Glutamatergic neuron (in vitro differentiated cells): Measurements from ENCODE around the gene TBC1D2B. TPM values are rescaled to one million over a fixed set of nuclear protein-coding genes. Genes with fewer than 3 reads are reported as not detected.
"Not testable (repeated sequence)": the region's sequence is repeated elsewhere in the genome, so short reads cannot be mapped to it uniquely, and the experiment has no call there.

Experiments
- DNase-seq: peaks from one replicate; pipeline ENCODE4 v3.0.0; 2022
- H3K27ac Mint-ChIP-seq: one replicate; pipeline ENCODE4 v1.8.0; 2020; ENCODE audit warnings: mild to moderate bottlenecking, mixed read lengths, inconsistent platforms; ENCODE audit not compliant: unreplicated experiment
- H3K27me3 Mint-ChIP-seq: one replicate; pipeline ENCODE4 v1.8.0; 2020; ENCODE audit warnings: mild to moderate bottlenecking, moderate library complexity, mixed read lengths, inconsistent platforms; ENCODE audit not compliant: unreplicated experiment
- H3K36me3 Mint-ChIP-seq: one replicate; pipeline ENCODE4 v1.8.0; 2020; ENCODE audit warnings: mild to moderate bottlenecking, mixed read lengths, inconsistent platforms; ENCODE audit not compliant: unreplicated experiment
- H3K4me1 Mint-ChIP-seq: one replicate; pipeline ENCODE4 v1.8.0; 2020; ENCODE audit warnings: mild to moderate bottlenecking, low read depth, mixed read lengths, inconsistent platforms; ENCODE audit not compliant: unreplicated experiment
- H3K4me3 Mint-ChIP-seq: one replicate; pipeline ENCODE4 v1.8.0; 2020; ENCODE audit warnings: mild to moderate bottlenecking, mixed read lengths, inconsistent platforms; ENCODE audit not compliant: unreplicated experiment
- H3K9me3 Mint-ChIP-seq: one replicate; pipeline ENCODE4 v1.8.0; 2020; ENCODE audit warnings: mild to moderate bottlenecking, moderate library complexity, mixed read lengths, inconsistent platforms; ENCODE audit not compliant: unreplicated experiment
- CTCF ChIP-seq: fragments of 200-600 bp; sonication (generic); IDR thresholded peaks from one replicate; pipeline ENCODE4 v1.5.0; 2021; ENCODE audit not compliant: partially characterized antibody, unreplicated experiment
- total RNA-seq: library from RNA; stranded (reverse); fragmentation: NEBNext Ultra II Directional; extraction: Animal tissue kit (Norgen Biotek cat#: 25700); gene quantifications from one replicate; pipeline ENCODE4 v1.2.1, GENCODE V29; 2021; ENCODE audit not compliant: unreplicated experiment

Gene TBC1D2B
- total RNA-seq, 1 donor from 2014 or later, result 45.3 TPM

GRCh38 chr15:77959432-77959879 lies 118.1 kb downstream of the TBC1D2B start:
- peaks cover 6% of the 10 kb centered on the region for H3K27me3 Mint-ChIP-seq
- H3K27ac Mint-ChIP-seq, result no peak overlapping the region
- H3K9me3 Mint-ChIP-seq, result no peaks in the 10 kb centered on the region
- H3K36me3 Mint-ChIP-seq, result no peaks in the 10 kb centered on the region
- no peak overlapping the region for H3K4me3 Mint-ChIP-seq
- no peaks in the 10 kb centered on the region for H3K4me1 Mint-ChIP-seq
- DNase-seq, result peak; percentile 89
- peak; percentile 94 for TF ChIP-seq CTCF

- not testable (repeated sequence) for H3K9me3 Mint-ChIP-seq, H3K36me3 Mint-ChIP-seq, H3K27ac Mint-ChIP-seq, H3K4me3 Mint-ChIP-seq, DNase-seq, H3K4me1 Mint-ChIP-seq, H3K27me3 Mint-ChIP-seq
Observed at GRCh38 chr15:77958716-77959431, 118.6 kb downstream of the TBC1D2B start.

- H3K9me3 Mint-ChIP-seq, H3K4me1 Mint-ChIP-seq, H3K27ac Mint-ChIP-seq, DNase-seq, H3K36me3 Mint-ChIP-seq, H3K4me3 Mint-ChIP-seq, H3K27me3 Mint-ChIP-seq: not testable (repeated sequence)
Observed at GRCh38 chr15:77958021-77958420, 119.5 kb downstream of the TBC1D2B start.

GRCh38 chr15:77953926-77954325 lies 123.6 kb downstream of the TBC1D2B start:
- not testable (repeated sequence) for H3K4me1 Mint-ChIP-seq, DNase-seq, H3K27me3 Mint-ChIP-seq, H3K9me3 Mint-ChIP-seq, H3K36me3 Mint-ChIP-seq, H3K4me3 Mint-ChIP-seq, H3K27ac Mint-ChIP-seq

- not testable (repeated sequence) for H3K9me3 Mint-ChIP-seq, H3K4me3 Mint-ChIP-seq, H3K27ac Mint-ChIP-seq, H3K27me3 Mint-ChIP-seq, H3K36me3 Mint-ChIP-seq, DNase-seq, H3K4me1 Mint-ChIP-seq
Observed at GRCh38 chr15:77952928-77953446, 124.5 kb downstream of the TBC1D2B start.

GRCh38 chr15:77951105-77951786 lies 126.3 kb downstream of the TBC1D2B start:
- not testable (repeated sequence) for H3K4me1 Mint-ChIP-seq, H3K27ac Mint-ChIP-seq, H3K4me3 Mint-ChIP-seq, DNase-seq, H3K9me3 Mint-ChIP-seq, H3K27me3 Mint-ChIP-seq, H3K36me3 Mint-ChIP-seq

GRCh38 chr15:77950470-77950869 lies 127.0 kb downstream of the TBC1D2B start:
- not testable (repeated sequence) for H3K9me3 Mint-ChIP-seq, H3K27me3 Mint-ChIP-seq, H3K4me3 Mint-ChIP-seq, H3K27ac Mint-ChIP-seq, H3K36me3 Mint-ChIP-seq, H3K4me1 Mint-ChIP-seq, DNase-seq

- H3K4me1 Mint-ChIP-seq, result peaks cover 7% of the 10 kb centered on the region
- DNase-seq, result no peak
- no peak overlapping the region for H3K27ac Mint-ChIP-seq
- no peaks in the 10 kb centered on the region for H3K36me3 Mint-ChIP-seq
- peaks cover 1% of the 10 kb centered on the region for H3K9me3 Mint-ChIP-seq
- no peak for TF ChIP-seq CTCF
- no peaks in the 10 kb centered on the region for H3K27me3 Mint-ChIP-seq
- H3K4me3 Mint-ChIP-seq, result no peak overlapping the region
Observed at GRCh38 chr15:77945566-77945965, 131.9 kb downstream of the TBC1D2B start.
